Fibroblast of skin of left quadriceps (primary cell): ENCODE measurements around the gene STEAP2.
A peak's percentile ranks its signal among the peaks of the same experiment; 100 is the strongest.
"Not testable (repeated sequence)": the region's sequence is repeated elsewhere in the genome, so short reads cannot be mapped to it uniquely, and the experiment has no call there.

Experiments
- DNase-seq, 2 experiments: peaks; one replicate each; pipeline ENCODE4 v3.0.0-alpha.2; 2013; ENCODE audit warnings: low read depth in 2 of 2

The STEAP2 gene

GRCh38 chr7:90233569-90233968 lies 22.0 kb downstream of the STEAP2 start:
- DNase-seq, result no peak

- no peak for DNase-seq
Measured at GRCh38 chr7:90236721-90237289, 25.3 kb downstream of the STEAP2 start.

GRCh38 chr7:90238022-90238421 lies 26.5 kb downstream of the STEAP2 start:
- no peak for DNase-seq

- DNase-seq, result no peak
Measured at GRCh38 chr7:90238583-90238982, 27.0 kb downstream of the STEAP2 start.

GRCh38 chr7:90239050-90239449 lies 27.5 kb downstream of the STEAP2 start:
- DNase-seq, result no peak

GRCh38 chr7:90239625-90240228 lies 28.2 kb downstream of the STEAP2 start:
- DNase-seq, result no peak

- DNase-seq, result no peak
Measured at GRCh38 chr7:90242369-90243168, 31.0 kb downstream of the STEAP2 start.

- DNase-seq, result no peak
Measured at GRCh38 chr7:90243556-90243955, 32.0 kb downstream of the STEAP2 start.

- no peak for DNase-seq
Measured at GRCh38 chr7:90244565-90244908, 33.0 kb downstream of the STEAP2 start.

GRCh38 chr7:90244909-90245851 lies 33.6 kb downstream of the STEAP2 start, which contains the start of gene CFAP69:
CFAP69 (plus strand) TSS chr7:90245174; CDS start chr7:90245425, 251 bp downstream.
- peak; percentile 57 to 63 for DNase-seq

GRCh38 chr7:90246171-90246570 lies 34.6 kb downstream of the STEAP2 start:
- DNase-seq, result peak; percentile 40 to 44

- DNase-seq, result no peak
Measured at GRCh38 chr7:90248706-90249105, 37.2 kb downstream of the STEAP2 start.

- DNase-seq, result peak; percentile 82 to 84
Measured at GRCh38 chr7:90250601-90251303, 39.2 kb downstream of the STEAP2 start.

GRCh38 chr7:90251304-90251635 lies 39.7 kb downstream of the STEAP2 start:
- no peak for DNase-seq

GRCh38 chr7:90256011-90256410 lies 44.5 kb downstream of the STEAP2 start:
- not testable (repeated sequence) for DNase-seq

- DNase-seq, result no peak
Measured at GRCh38 chr7:90256778-90257177, 45.2 kb downstream of the STEAP2 start.

- no peak for DNase-seq
Measured at GRCh38 chr7:90261441-90261840, 49.9 kb downstream of the STEAP2 start.

GRCh38 chr7:90262438-90262837 lies 50.9 kb downstream of the STEAP2 start:
- DNase-seq, result no peak

GRCh38 chr7:90266808-90267207 lies 55.3 kb downstream of the STEAP2 start:
- peak; percentile 64 to 67 for DNase-seq

GRCh38 chr7:90267263-90267858 lies 55.8 kb downstream of the STEAP2 start:
- DNase-seq, result no peak

GRCh38 chr7:90269163-90269562 lies 57.6 kb downstream of the STEAP2 start:
- DNase-seq, result no peak
